Non-pigmented ciliary epithelial cell (primary cell): ENCODE data around the gene TECPR2.
A peak's percentile ranks its signal among the peaks of the same experiment; 100 is the strongest.

Experiments used
- DNase-seq: peaks from one replicate; pipeline ENCODE4 v3.0.0-alpha.2; 2010; ENCODE audit warnings: low read depth

Gene TECPR2

GRCh38 chr14:102471921-102472790 is 109.4 kb downstream of the TECPR2 start:
- no peak for DNase-seq

GRCh38 chr14:102472791-102473150 is 110.0 kb downstream of the TECPR2 start:
- DNase-seq = no peak

- DNase-seq = no peak
Observed at GRCh38 chr14:102473559-102473958, 110.8 kb downstream of the TECPR2 start.

GRCh38 chr14:102474934-102475333 is 112.2 kb downstream of the TECPR2 start:
- DNase-seq = no peak

GRCh38 chr14:102479107-102479506 is 116.4 kb downstream of the TECPR2 start:
- DNase-seq = no peak

- no peak for DNase-seq
Observed at GRCh38 chr14:102479777-102480176, 117.0 kb downstream of the TECPR2 start.

DNA sequence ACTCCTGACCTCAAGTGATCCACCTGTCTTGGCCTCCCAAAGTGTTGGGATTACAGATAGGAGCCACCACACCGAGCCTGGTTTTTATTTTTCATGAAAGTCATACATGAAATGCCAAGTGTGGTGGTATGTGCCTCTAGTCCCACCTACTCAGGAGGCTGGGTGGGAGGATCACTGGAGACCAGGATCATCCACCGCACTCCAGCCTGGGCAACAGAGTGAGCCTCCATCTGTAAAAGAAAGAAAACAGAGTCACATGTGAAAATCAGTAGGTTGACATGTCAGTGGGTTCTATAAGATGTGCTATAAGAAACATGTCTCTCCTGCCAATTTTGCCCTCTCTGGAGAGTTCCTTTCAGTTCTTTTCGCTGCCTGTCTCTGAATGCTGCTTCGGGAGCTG is 118.6 kb downstream of the TECPR2 start:
- no peak for DNase-seq

DNA sequence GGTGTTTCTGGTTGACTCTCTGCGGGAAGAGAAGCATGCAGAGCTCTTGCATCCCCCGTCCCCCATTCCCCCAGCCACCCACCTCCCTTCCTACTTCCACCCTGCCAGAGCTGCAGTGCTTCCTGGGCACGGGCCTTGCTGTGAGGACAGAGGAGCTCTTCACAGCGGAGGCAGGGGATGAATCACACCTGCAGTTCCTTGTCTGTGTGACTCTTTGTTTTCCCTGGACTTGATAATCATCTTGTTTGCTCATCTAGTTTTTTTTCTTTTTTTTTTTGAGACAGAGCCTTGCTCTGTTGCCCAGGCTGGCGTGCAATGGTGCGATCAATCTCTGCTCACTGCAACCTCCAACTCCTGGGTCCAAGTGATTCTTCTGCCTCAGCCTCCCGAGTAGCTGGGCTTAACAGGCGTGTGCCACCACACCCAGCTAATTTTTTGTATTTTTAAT is 119.1 kb downstream of the TECPR2 start:
- peak; percentile 11 for DNase-seq

DNA sequence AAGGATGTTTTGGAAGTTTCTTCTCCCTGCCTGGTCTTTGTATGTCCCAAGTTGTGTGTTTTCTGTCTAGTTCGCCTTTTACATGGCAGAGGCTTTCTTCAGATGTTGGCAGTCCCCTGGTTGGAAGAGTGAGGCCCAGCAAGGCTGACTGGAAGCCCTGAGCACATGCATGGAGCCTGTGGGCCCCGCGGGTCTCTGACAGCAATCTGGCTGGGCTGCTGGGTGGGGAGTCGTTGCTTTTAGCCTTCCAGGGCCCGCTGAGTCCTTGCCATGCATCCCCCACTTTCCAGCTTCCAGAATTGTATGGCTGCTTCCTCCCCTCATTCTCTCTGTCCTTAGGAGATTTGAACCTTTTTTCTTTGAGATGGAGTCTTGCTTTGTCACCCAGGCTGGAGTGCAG is 121.6 kb downstream of the TECPR2 start:
- DNase-seq = no peak

DNA sequence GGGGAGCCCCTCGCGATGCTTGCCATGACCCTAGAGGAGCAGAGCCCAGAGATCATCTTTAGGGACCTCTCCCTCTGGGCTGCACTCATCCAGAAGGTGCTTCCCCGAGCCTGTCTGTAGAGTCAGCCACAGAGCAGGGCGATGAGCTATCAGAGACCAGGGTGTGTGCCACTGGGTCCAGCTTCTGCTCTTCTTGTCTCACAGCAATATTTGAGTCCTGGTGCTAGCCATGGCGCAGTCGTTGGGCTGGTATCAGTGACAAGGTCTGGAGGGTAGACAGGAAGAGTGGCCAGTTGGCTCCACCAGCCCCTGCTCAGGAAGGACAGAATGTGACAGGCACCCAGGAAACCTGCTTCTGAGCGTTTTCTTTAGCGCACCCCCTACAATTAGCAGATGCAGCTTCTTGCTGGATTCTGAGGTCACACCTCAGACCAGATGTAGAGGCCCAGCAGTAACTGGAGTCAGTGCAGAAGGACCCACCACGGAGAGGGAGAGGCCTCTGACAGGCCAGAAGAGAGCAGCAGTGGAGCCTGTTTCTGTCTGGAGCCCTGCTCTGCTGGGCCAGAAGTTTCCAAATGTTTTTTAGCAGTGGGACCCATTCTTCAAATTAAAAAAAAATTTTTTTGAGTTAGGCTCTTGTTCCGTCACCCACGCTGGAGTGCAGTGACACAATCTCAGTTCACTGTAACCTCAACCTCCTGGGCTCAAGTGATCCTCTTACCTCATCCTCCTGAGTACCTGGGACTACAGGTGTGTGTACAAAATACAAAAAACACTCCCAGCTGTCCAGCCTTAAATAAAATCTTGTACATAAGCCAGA is 123.2 kb downstream of the TECPR2 start:
- DNase-seq = no peak

DNA sequence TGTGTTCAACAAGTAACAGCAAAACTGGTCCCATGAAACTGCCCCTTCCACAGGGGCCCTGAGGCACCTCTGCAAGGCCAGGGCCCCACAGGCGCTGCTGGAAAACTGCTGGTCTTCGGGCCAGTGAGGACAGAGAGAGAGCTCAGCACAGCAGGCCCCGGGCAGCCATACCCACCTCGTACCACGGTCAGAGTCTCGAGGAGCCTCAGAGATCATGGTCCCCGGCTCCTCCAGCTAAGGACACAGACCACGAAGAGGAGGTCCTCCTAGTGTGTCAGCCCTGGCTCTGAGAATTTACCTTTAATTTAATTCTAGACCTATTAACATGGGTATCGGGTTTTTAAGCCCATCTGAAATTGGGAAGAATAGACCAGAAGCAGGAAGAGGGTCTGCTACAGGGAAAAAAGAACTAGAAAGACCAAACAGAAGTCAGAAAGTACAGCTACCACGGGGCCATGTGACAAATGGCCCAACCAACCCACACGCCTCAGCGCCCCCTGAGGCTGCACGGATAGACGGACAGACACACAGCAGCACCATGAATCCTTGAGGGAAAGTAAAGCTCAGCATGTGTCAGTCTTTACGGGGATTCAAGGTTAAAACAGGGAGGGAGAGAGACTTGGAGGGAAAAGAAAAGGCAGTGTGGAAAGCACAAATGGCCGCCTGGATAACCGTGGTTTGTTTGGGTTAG is 123.9 kb downstream of the TECPR2 start:
- DNase-seq = no peak

DNA sequence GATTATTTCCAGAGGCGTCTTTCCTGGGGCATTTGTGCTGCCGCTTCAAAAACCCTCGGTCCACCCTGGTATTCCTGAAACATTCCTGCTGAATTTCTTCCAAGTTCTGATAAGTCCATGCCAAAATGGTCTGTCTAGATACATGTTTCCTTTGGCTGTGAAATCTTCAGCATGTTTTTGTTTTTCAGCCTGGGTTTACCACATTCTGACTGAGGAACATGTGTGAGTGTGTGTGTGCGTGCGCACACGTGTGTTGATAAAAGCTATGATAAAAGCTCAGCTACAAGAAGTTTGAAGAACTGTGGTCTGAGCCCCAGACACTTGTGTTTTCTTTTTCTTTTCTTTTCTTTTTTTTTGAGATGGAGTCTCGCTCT is 124.5 kb downstream of the TECPR2 start:
- no peak for DNase-seq

GRCh38 chr14:102490456-102490855 is 127.7 kb downstream of the TECPR2 start:
- DNase-seq = no peak

GRCh38 chr14:102491366-102491765 is 128.6 kb downstream of the TECPR2 start:
- no peak for DNase-seq

DNA sequence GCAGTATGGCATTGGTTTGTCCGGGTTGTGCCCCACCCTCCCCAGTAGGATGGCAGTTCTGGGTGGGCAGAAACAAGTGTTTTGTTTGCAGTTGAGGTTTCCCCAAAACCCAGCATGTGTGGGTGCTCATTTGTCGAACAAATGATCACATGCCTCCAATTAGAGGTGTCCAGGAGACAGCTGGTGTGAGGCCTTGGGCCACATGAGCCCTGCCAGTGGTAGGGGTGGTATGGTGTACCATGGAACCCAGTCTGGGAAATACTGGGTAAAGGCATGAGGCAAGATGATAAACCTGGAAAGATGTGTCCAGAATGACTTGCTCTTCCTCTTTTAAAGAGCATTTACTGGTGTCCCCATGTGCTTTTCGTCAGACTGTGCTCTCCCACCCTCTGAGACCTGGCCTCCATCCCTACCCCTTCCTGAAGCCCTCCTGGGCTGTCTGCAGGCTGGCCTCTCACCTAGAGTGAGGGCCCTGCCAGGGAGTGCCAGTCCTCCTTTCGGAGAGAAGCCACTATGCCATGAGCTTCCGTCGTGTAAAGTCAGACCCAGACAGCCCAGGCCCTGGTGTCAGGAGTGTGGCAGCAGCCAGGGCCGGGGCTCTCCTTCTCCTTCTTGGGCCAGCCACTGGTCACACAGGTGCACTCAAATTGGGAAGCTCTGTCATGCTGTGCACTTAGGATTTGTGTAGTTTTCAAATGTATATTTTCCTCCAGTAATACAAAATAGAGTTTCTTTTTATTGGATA is 129.2 kb downstream of the TECPR2 start:
- DNase-seq = no peak

GRCh38 chr14:102492531-102492910 is 129.8 kb downstream of the TECPR2 start:
- DNase-seq = no peak

- DNase-seq = no peak
Observed at GRCh38 chr14:102493096-102493495, 130.4 kb downstream of the TECPR2 start.

- no peak for DNase-seq
Observed at GRCh38 chr14:102493585-102493984, 130.8 kb downstream of the TECPR2 start.

GRCh38 chr14:102495491-102496330 is 133.0 kb downstream of the TECPR2 start:
- no peak for DNase-seq

- DNase-seq = no peak
Observed at GRCh38 chr14:102496331-102496691, 133.6 kb downstream of the TECPR2 start.
